Right atrium auricular region (tissue), 2 donors: ENCODE data around the gene RAPGEF2. TPM values are rescaled to one million over a fixed set of nuclear protein-coding genes. Genes with fewer than 3 reads are reported as not detected.

ENCODE experiments used
- DNase-seq: peaks from one replicate; pipeline ENCODE4 v3.0.0-alpha.2; 2019; ENCODE audit warnings: low spot score
- H3K27ac ChIP-seq, 2 donors: fragments of 200-600 bp; sonication (generic); 1 replicate in 1 of 2; 2 replicates in 1 of 2; pipeline ENCODE4 v1.5.1; 2016 to 2019
- H3K27me3 ChIP-seq, 2 donors: fragments of 200-600 bp; sonication (generic); one replicate each; pipeline versions ENCODE4 v1.5.1 to v1.6.0; 2017 to 2019
- H3K36me3 ChIP-seq: fragments of 200-600 bp; sonication (generic); one replicate; pipeline ENCODE4 v1.5.1; 2016
- H3K4me1 ChIP-seq, 2 donors: fragments of 200-600 bp; sonication (generic); one replicate each; pipeline versions ENCODE4 v1.5.1 to v1.6.0; 2017 to 2019
- H3K4me3 ChIP-seq, 2 donors: fragments of 200-600 bp; sonication (generic); 1 replicate in 1 of 2; 2 replicates in 1 of 2; pipeline ENCODE4 v1.5.1; 2017 to 2019; ENCODE audit warnings: mild to moderate bottlenecking in 1 of 2, moderate library complexity in 1 of 2
- H3K9me3 ChIP-seq, 2 donors: fragments of 200-600 bp; sonication (generic); one replicate each; pipeline ENCODE4 v1.5.1; 2019
- CTCF ChIP-seq, 2 donors: fragments of 200-600 bp; sonication (generic); IDR thresholded peaks; one replicate each; pipeline ENCODE4 v1.5.1; 2019; ENCODE audit warnings: antibody characterized with exemption in 2 of 2
- total RNA-seq, 2 donors: library from RNA; depleted of rRNA; stranded (reverse); fragments of >200 nt; gene quantifications; one replicate each; pipeline ENCODE4 v1.1.0, GENCODE V29; 2016

The RAPGEF2 gene
- total RNA-seq, 2 donors from 2014 or later: 49.8 to 51.5 TPM

- H3K27ac ChIP-seq: no peak overlapping the region
- DNase-seq: no peak
- H3K4me1 ChIP-seq: peaks cover 0 to 15% of the 10 kb centered on the region in 2 donors
- no peak for TF ChIP-seq CTCF (IDR thresholded peaks at IDR 0.05)
- no peak overlapping the region for H3K4me3 ChIP-seq
- H3K27me3 ChIP-seq: no peaks in the 10 kb centered on the region
- H3K36me3 ChIP-seq: no peaks in the 10 kb centered on the region
- H3K9me3 ChIP-seq: no peaks in the 10 kb centered on the region
These were observed 5.7 kb upstream of the RAPGEF2 start for GRCh38 chr4:159097144-159097543.

- no peaks in the 10 kb centered on the region for H3K27me3 ChIP-seq
- no peaks in the 10 kb centered on the region for H3K9me3 ChIP-seq
- H3K4me1 ChIP-seq: peaks cover 0 to 19% of the 10 kb centered on the region in 2 donors
- TF ChIP-seq CTCF (IDR thresholded peaks at IDR 0.05): no peak
- DNase-seq: no peak
- no peak overlapping the region for H3K4me3 ChIP-seq
- H3K36me3 ChIP-seq: no peaks in the 10 kb centered on the region
- no peak overlapping the region for H3K27ac ChIP-seq
These were observed 5.1 kb upstream of the RAPGEF2 start for GRCh38 chr4:159097785-159098184.

- Histone ChIP-seq H3K27ac (no peak overlapping the region), H3K27me3 (no peaks in the 10 kb centered on the region), H3K4me1 (peaks cover 0 to 19% of the 10 kb centered on the region in 2 donors), H3K36me3 (no peaks in the 10 kb centered on the region), H3K4me3 (no peak overlapping the region), H3K9me3 (no peaks in the 10 kb centered on the region)
- no peak for TF ChIP-seq CTCF (IDR thresholded peaks at IDR 0.05)
- DNase-seq: no peak
These were observed 4.3 kb upstream of the RAPGEF2 start for GRCh38 chr4:159098482-159099127.

- DNase-seq: no peak
- peak overlapping the region; percentile 91 to 97 for H3K27ac ChIP-seq
- no peak for TF ChIP-seq CTCF (IDR thresholded peaks at IDR 0.05)
These were observed 774 bp upstream of the RAPGEF2 start for GRCh38 chr4:159101988-159102621.

GRCh38 chr4:159103384-159103990 lies 608 bp downstream of the RAPGEF2 start:
- no peaks in the 10 kb centered on the region for H3K36me3 ChIP-seq

More at GRCh38 chr4:159101988-159102621, 774 bp upstream of the RAPGEF2 start:
- H3K4me1 ChIP-seq: peaks cover 0 to 33% of the 10 kb centered on the region in 2 donors
- H3K27me3 ChIP-seq: no peaks in the 10 kb centered on the region
- no peaks in the 10 kb centered on the region for H3K9me3 ChIP-seq
- H3K4me3 ChIP-seq: peak overlapping the region; percentile 97 to 98
- H3K36me3 ChIP-seq: no peaks in the 10 kb centered on the region

More at GRCh38 chr4:159103384-159103990, 608 bp downstream of the RAPGEF2 start:
- peak overlapping the region; percentile 97 to 98 for H3K4me3 ChIP-seq
- no peaks in the 10 kb centered on the region for H3K9me3 ChIP-seq
- H3K4me1 ChIP-seq: peaks cover 0 to 42% of the 10 kb centered on the region in 2 donors
- DNase-seq: no peak
- peak overlapping the region; percentile 91 to 97 for H3K27ac ChIP-seq
- TF ChIP-seq CTCF (IDR thresholded peaks at IDR 0.05): peak in 1 of 2 donors; percentile 10
- no peaks in the 10 kb centered on the region for H3K27me3 ChIP-seq
